ENCODE results near the gene MPV17L. TPM values are rescaled to one million over a fixed set of nuclear protein-coding genes. Genes with fewer than 3 reads are reported as not detected.
A peak's percentile ranks its signal among the peaks of the same experiment; 100 is the strongest.
"Not testable (repeated sequence)": the region's sequence is repeated elsewhere in the genome, so short reads cannot be mapped to it uniquely, and the experiment has no call there.

MPV17L gene
- total and polyA plus RNA-seq, 8 donors: 1.4 to 7.0 (median 5.5) TPM

DNA sequence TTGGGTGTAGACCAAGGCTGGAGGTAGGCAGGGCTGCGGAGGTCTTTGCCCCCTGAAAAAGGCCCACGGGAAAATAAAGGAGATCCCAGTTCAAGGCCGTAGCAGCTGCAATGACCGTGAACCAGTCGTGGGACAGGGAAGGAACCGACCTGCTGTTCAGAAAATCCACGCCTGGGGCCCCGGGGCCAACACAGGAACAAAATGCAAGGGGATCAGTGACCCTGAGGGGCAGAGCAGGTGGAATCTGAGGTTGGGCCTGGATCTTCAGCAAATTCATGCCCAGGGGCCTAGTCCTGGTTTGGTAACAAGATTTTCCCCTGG is 915 bp downstream of the MPV17L start:
- H3K27me3 ChIP-seq: peaks cover 0 to 26% of the 10 kb centered on the region in 2 donors
- ATAC-seq; H3K9me3 ChIP-seq; intact Hi-C loops (cut with DNase I); H3K4me1 ChIP-seq; H3K36me3 ChIP-seq; H3K27ac ChIP-seq; DNase-seq: not testable (repeated sequence)
- peak overlapping the region in 1 of 2 donors; percentile 42 for H3K4me3 ChIP-seq

DNA sequence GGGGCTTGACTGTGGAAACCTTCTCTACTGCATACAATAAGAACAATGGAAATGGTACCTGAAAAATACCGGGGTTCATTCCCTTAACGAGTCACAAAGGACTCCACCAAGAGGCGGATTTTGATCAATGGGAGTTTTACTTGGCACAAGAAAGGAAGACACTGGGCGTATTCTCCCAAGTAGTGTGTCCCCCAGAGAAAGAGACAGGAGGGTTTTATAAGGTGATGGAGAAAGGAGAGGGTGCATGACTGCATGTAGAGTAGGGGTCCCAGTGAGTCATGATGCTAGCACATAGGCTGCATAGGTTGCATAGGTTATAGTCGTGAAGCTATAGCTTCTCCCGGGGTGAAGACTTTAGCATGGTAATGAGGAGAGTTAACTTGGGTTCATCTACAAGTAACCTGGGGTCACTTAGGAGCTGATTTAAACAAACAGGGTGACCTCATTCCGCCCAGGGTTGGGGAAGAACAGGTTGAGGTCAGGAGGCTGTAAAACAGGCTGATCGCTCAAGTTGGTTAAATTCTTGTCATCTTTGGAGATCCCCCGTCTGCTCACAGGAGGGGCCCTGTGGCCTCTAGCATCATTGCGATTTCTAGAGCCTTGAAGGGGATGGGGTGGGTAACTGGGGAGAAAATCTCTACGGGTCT is 1.5 kb downstream of the MPV17L start:
- H3K36me3 ChIP-seq: no peaks in the 10 kb centered on the region
- no peaks in the 10 kb centered on the region for H3K9me3 ChIP-seq
- no peak overlapping the region for H3K27ac ChIP-seq
- DNase-seq: no peak
- TF ChIP-seq, protein P1, sequence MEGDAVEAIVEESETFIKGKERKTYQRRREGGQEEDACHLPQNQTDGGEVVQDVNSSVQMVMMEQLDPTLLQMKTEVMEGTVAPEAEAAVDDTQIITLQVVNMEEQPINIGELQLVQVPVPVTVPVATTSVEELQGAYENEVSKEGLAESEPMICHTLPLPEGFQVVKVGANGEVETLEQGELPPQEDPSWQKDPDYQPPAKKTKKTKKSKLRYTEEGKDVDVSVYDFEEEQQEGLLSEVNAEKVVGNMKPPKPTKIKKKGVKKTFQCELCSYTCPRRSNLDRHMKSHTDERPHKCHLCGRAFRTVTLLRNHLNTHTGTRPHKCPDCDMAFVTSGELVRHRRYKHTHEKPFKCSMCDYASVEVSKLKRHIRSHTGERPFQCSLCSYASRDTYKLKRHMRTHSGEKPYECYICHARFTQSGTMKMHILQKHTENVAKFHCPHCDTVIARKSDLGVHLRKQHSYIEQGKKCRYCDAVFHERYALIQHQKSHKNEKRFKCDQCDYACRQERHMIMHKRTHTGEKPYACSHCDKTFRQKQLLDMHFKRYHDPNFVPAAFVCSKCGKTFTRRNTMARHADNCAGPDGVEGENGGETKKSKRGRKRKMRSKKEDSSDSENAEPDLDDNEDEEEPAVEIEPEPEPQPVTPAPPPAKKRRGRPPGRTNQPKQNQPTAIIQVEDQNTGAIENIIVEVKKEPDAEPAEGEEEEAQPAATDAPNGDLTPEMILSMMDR (IDR thresholded peaks at IDR 0.05): no peak
- no peak overlapping the region for H3K4me3 ChIP-seq
- H3K4me1 ChIP-seq: peaks cover 0 to 8% of the 10 kb centered on the region in 2 donors
- no peak for ATAC-seq
- peaks cover 0 to 26% of the 10 kb centered on the region in 2 donors for H3K27me3 ChIP-seq
- intact Hi-C loops (cut with DNase I): no loop called here

DNA sequence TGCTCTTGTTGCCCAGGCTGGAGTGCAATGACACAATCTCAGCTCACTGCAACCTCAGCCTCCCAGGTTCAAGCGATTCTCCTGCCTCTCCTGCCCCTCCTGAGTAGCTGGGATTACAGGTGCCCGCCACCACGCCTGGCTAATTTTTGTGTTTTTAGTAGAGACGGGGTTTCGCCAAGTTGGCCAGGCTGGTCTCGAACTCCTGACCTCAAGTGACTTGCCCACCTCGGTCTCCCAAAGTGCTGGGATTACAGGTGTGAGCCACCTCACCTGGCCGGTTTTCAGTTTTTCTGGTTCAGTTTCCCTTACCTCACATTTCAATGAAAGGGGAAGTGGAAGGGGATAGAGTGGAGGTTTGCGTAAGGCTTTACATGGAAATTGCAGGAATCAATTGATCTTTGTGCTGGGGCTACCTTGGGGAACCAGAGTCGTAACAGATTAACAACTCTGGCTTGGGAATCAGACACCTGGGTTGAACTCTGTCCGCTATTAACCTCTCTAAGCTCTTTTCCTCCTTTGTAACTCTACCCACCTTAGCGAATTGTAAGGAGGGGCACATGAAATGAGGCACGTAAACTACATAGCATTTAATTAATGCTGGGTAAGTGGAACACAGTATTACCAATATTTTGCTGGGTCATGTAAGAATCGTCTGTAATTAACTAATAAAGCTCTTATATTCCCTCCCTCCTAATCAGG is 3.2 kb downstream of the MPV17L start:
- Histone ChIP-seq H3K27me3 (peaks cover 0 to 26% of the 10 kb centered on the region in 2 donors), H3K36me3 (no peaks in the 10 kb centered on the region), H3K4me1 (peaks cover 0 to 16% of the 10 kb centered on the region in 2 donors), H3K27ac (no peak overlapping the region), H3K4me3 (no peak overlapping the region), H3K9me3 (no peaks in the 10 kb centered on the region)
- TF ChIP-seq, protein P1 (IDR thresholded peaks at IDR 0.05): no peak
- ATAC-seq (no peak), DNase-seq (no peak)
- intact Hi-C loops (cut with DNase I): no loop called here

DNA sequence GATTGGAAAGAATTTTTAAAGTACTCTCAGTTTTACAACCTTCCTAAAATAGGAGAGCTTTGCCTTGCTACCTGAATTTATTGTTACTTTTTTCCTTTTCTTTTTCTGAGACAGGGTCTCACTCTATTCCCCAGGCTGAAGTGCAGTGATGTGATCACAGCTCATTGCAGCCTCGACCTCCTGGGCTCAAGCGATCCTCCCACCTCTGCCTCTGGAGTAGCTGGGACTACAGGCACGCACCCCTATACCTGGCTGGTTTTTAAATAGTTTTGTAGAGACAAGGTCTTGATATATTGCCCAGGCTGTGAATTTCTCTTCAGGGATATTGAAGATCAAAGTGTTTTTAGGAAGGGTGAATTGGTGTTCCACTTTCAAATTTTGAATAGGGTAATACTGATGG is 3.8 kb downstream of the MPV17L start:
- intact Hi-C loops (cut with DNase I): no loop called here

DNA sequence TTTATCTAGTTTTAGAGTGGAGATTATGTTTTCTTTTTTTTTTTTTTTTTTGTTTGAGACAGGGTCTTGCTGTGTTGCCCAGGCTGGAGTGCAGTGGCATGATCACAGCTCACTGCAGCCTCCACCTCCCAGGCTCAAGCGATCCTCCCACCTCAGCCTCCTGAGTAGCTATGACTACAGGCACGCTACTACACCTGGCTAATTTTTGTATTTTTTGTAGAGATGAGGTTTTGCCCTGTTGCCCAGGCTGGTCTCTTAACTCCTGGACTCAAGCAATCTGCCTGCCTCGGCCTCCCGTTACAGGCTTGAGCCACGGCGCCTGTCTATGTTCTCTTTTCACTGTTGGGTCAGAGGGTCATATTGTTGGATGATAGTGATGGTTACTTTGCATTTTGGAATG is 4.8 kb downstream of the MPV17L start:
- Histone ChIP-seq H3K27me3 (peaks cover 0 to 16% of the 10 kb centered on the region in 2 donors), H3K4me1 (peaks cover 0 to 25% of the 10 kb centered on the region in 2 donors)
- intact Hi-C loops (cut with DNase I); H3K4me3 ChIP-seq; DNase-seq; H3K36me3 ChIP-seq; H3K27ac ChIP-seq; ATAC-seq; H3K9me3 ChIP-seq: not testable (repeated sequence)

More for the DNA sequence above, 3.8 kb downstream of the MPV17L start:
- Histone ChIP-seq H3K4me3 (no peak overlapping the region), H3K27me3 (peaks cover 0 to 23% of the 10 kb centered on the region in 2 donors), H3K27ac (no peak overlapping the region), H3K4me1 (peaks cover 0 to 21% of the 10 kb centered on the region in 2 donors), H3K36me3 (no peaks in the 10 kb centered on the region), H3K9me3 (no peaks in the 10 kb centered on the region)
- DNase-seq (no peak), ATAC-seq (no peak)
- TF ChIP-seq, protein P1 (IDR thresholded peaks at IDR 0.05): no peak

DNA sequence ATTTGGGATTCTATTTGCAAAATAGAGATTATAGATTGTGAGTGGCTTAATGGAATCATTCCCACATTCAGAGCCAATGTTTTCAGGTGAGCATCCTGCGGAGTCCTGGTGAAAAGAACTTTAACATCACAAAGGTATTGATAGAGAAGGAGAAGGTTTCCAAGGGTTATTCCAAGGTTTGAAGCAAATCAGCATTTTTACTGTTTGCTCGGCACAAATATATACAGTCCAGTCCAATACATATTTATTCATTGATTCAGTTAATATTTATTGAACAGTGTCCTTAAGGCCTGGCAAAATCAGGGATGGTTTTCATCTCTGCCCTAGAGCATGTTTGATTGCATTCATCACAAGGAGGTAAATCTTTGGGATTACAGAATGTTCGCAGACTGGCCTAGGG is 6.4 kb downstream of the MPV17L start:
- no peaks in the 10 kb centered on the region for H3K9me3 ChIP-seq
- ATAC-seq: no peak
- H3K4me1 ChIP-seq: peaks cover 0 to 17% of the 10 kb centered on the region in 2 donors
- H3K4me3 ChIP-seq: no peak overlapping the region
- no peak overlapping the region for H3K27ac ChIP-seq
- intact Hi-C loops (cut with DNase I): no loop called here
- H3K36me3 ChIP-seq: no peaks in the 10 kb centered on the region
- TF ChIP-seq, protein P1 (IDR thresholded peaks at IDR 0.05): no peak
- no peak for DNase-seq
- no peaks in the 10 kb centered on the region for H3K27me3 ChIP-seq
